GM23338 (cell line): Measurements from ENCODE around the gene KRT15.

Source experiments
- CTCF ChIP-seq, 2 experiments: fragments of 200-600 bp in 1 of 2; sonication (generic) in 1 of 2; conservative IDR thresholded peaks; 2 replicates each; pipeline versions ENCODE4 v1.5.1 to v1.6.1; 2016 to 2017; ENCODE audit warnings: antibody characterized with exemption in 2 of 2, low read depth in 2 of 2, mild to moderate bottlenecking in 2 of 2, moderate library complexity in 1 of 2
- EZH2 ChIP-seq: fragments of 200-600 bp; sonication (generic); IDR thresholded peaks from one replicate; pipeline ENCODE4 v1.8.0; 2017; ENCODE audit warnings: antibody characterized with exemption, mild to moderate bottlenecking, low read depth; ENCODE audit not compliant: unreplicated experiment
- EZH2phosphoT487 ChIP-seq: fragments of 200-600 bp; sonication (generic); IDR thresholded peaks from one replicate; pipeline ENCODE4 v1.8.1; 2018; ENCODE audit warnings: antibody characterized with exemption; ENCODE audit not compliant: unreplicated experiment
- JUNB ChIP-seq: IDR thresholded peaks from one replicate; pipeline ENCODE4 v1.6.1; 2016; ENCODE audit warnings: antibody characterized with exemption; ENCODE audit not compliant: unreplicated experiment
- STAT1 ChIP-seq: IDR thresholded peaks from one replicate; pipeline ENCODE4 v1.6.1; 2016; ENCODE audit warnings: antibody characterized with exemption; ENCODE audit not compliant: unreplicated experiment

DNA sequence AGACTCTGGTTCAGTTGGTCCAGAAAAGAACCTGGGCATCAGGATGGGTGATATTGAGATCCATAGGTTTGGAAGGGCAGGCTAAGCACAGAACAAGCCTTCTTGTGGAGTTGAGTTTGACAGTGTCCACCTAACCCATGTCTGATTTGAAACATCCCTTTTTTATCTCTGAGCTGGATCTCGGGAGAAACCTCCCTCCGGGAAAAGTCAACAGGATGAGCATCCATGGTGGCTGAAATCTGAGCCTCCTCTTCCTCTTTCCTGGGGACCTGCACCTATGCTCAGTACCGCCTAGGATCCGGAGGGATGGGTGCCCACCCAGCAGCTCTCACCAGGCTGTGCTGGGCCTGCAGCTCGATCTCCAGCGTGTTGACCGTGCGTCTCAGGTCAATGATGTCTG is 54.9 kb downstream of the KRT15 start:
- no peak for TF ChIP-seq CTCF (conservative IDR thresholded peaks at IDR 0.05; ENCODE audit: low read depth in 2 of 2)
- no peak for TF ChIP-seq EZH2
- TF ChIP-seq STAT1, result no peak
- no peak for TF ChIP-seq JUNB
- TF ChIP-seq EZH2phosphoT487, result no peak
